ENCODE measurements around the gene SORCS2.

SORCS2 gene

GRCh38 chr4:7341491-7342222 is 149.3 kb downstream of the SORCS2 start:
- no peak overlapping the region for H3K4me3 ChIP-seq
- H3K27ac ChIP-seq, result no peak overlapping the region
- no peak for TF ChIP-seq CTCF (IDR thresholded peaks at IDR 0.05)
- DNase-seq (ENCODE audit: low spot score), result no peak

GRCh38 chr4:7342223-7343080 is 150.1 kb downstream of the SORCS2 start:
- DNase-seq (ENCODE audit: low spot score), result no peak
- Histone ChIP-seq H3K4me3 (no peak overlapping the region), H3K27ac (no peak overlapping the region)
- TF ChIP-seq CTCF (IDR thresholded peaks at IDR 0.05), result no peak

DNA sequence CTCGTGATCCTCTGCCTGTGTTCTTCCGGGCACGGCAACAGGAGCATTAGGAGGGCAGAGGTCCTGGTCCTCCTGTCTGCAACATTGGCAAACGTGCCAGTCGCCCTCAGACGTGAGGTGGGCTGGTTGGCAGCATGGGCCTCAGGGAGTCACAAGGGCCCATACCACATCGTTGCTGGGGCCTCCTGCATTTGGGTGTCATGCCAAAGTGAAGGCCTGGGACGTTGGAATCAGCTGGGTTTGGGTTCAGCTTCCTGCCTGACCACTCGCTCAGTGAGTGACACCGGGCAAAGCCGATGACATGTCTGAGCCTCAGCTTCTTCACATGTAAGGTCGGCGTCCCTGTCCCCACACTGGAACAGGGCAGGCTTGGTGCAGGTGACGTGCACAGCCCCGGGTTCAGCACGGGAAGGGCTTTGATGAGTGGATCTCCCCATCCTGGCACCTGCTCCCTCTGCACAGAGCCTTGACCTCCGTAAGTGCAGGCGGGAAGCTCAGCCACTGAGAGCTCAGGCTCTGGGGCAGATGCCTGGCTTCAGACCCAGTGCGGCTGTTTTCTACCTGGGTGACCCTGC is 150.8 kb downstream of the SORCS2 start:
- no peak for DNase-seq (ENCODE audit: low spot score)
- Histone ChIP-seq H3K4me3 (no peak overlapping the region), H3K27ac (no peak overlapping the region)
- no peak for TF ChIP-seq CTCF (IDR thresholded peaks at IDR 0.05)

- Histone ChIP-seq H3K27ac (no peak overlapping the region), H3K4me3 (no peak overlapping the region)
- no peak for DNase-seq (ENCODE audit: low spot score)
- TF ChIP-seq CTCF (IDR thresholded peaks at IDR 0.05), result no peak
These were observed 151.6 kb downstream of the SORCS2 start for GRCh38 chr4:7343950-7344349.

DNA sequence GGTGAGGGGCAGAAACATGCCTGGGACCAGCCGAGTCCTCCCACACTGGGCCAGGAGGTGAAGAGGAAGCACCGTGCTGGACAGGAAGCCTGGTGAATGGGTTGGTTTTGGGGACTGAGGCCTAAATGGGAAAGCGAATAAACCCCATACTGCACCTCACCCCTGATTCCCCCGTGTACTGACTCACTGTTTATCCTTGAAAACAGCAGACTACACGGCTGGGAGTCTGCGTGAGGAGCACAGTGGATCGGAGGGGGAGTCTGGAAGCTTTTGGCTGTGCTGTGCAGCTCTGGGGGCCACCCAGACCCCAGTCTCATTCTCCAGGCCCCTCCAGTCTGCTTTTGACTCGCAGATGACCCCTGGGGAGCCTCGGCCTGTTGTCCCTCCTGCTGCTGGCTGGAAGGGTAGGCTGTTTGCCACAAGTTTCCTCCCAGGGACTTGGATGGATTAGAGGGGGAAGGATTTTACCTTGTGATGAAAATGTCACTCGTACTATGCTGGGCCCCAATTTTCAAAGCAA is 152.4 kb downstream of the SORCS2 start:
- Histone ChIP-seq H3K27ac (no peak overlapping the region), H3K4me3 (no peak overlapping the region)
- no peak for TF ChIP-seq CTCF (IDR thresholded peaks at IDR 0.05)
- no peak for DNase-seq (ENCODE audit: low spot score)

DNA sequence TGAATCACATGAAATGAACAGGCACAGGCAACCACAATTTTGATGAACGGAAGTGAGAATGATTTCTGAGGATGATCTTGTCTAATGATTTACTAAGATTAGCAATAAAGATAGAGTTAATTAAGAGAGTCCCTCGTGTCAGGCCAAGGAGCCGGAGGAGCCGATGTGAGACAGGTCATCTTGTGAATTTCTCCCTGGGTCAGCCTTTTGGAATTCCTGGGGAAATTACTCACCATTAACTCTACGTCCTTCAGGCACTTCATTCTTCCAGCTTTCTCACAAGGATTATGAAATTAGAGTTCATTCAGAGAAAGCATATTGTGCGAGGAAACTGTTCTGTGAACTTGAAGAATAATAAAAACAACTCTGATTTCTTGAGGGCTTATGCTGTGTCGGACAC is 155.6 kb downstream of the SORCS2 start:
- no peak for TF ChIP-seq CTCF (IDR thresholded peaks at IDR 0.05)
- Histone ChIP-seq H3K4me3 (no peak overlapping the region), H3K27ac (no peak overlapping the region)
- no peak for DNase-seq (ENCODE audit: low spot score)
